ENCODE measurements around the gene APCDD1L.
A peak's percentile ranks its signal among the peaks of the same experiment; 100 is the strongest.

APCDD1L gene

GRCh38 chr20:58544891-58545290 is 29.7 kb upstream of the APCDD1L start:
- DNase-seq, result no peak

- DNase-seq, result no peak
Observed at GRCh38 chr20:58544286-58544685, 29.1 kb upstream of the APCDD1L start.

GRCh38 chr20:58543274-58543673 is 28.1 kb upstream of the APCDD1L start:
- no peak for DNase-seq

GRCh38 chr20:58542411-58543095 is 27.4 kb upstream of the APCDD1L start:
- peak; percentile 28 for DNase-seq

- peak; percentile 21 for DNase-seq
Observed at GRCh38 chr20:58542034-58542410, 26.8 kb upstream of the APCDD1L start.

GRCh38 chr20:58538752-58539151 is 23.6 kb upstream of the APCDD1L start:
- no peak for DNase-seq

GRCh38 chr20:58537831-58538230 is 22.6 kb upstream of the APCDD1L start:
- no peak for DNase-seq

- DNase-seq, result no peak
Observed at GRCh38 chr20:58536289-58536688, 21.1 kb upstream of the APCDD1L start.

- no peak for DNase-seq
Observed at GRCh38 chr20:58531657-58532056, 16.5 kb upstream of the APCDD1L start.

- DNase-seq, result no peak
Observed at GRCh38 chr20:58531063-58531462, 15.9 kb upstream of the APCDD1L start.

GRCh38 chr20:58528412-58528811 is 13.2 kb upstream of the APCDD1L start:
- DNase-seq, result no peak

- no peak for DNase-seq
Observed at GRCh38 chr20:58526411-58526810, 11.2 kb upstream of the APCDD1L start.

GRCh38 chr20:58524814-58525213 is 9.6 kb upstream of the APCDD1L start:
- DNase-seq, result no peak

GRCh38 chr20:58523971-58524315 is 8.7 kb upstream of the APCDD1L start:
- DNase-seq, result no peak

- DNase-seq, result no peak
Observed at GRCh38 chr20:58523072-58523970, 8.1 kb upstream of the APCDD1L start.

- DNase-seq, result no peak
Observed at GRCh38 chr20:58522666-58523065, 7.5 kb upstream of the APCDD1L start.

- no peak for DNase-seq
Observed at GRCh38 chr20:58521763-58522162, 6.6 kb upstream of the APCDD1L start.

GRCh38 chr20:58519940-58520712 is 4.9 kb upstream of the APCDD1L start:
- DNase-seq, result no peak

GRCh38 chr20:58518896-58519593 is 3.8 kb upstream of the APCDD1L start:
- no peak for DNase-seq

GRCh38 chr20:58518387-58518786 is 3.2 kb upstream of the APCDD1L start:
- no peak for DNase-seq

- no peak for DNase-seq
Observed at GRCh38 chr20:58514321-58515232, 622 bp downstream of the APCDD1L start.

Measured in inflammatory macrophage treated with lipopolysaccharide for 4 hours (primary cell).